GM20000 (cell line): ENCODE measurements around the gene SPOCD1.
"Not testable (repeated sequence)": the region's sequence is repeated elsewhere in the genome, so short reads cannot be mapped to it uniquely, and the experiment has no call there.

ENCODE experiments used
- DNase-seq: peaks from one replicate; pipeline ENCODE4 v3.0.0; 2012; ENCODE audit warnings: low spot score
- CTCF ChIP-seq: IDR thresholded peaks from 2 replicates; pipeline ENCODE4 v1.5.1; 2012; ENCODE audit warnings: mild to moderate bottlenecking, control low read depth; ENCODE audit errors: extremely low read depth, missing control alignments

SPOCD1 gene

GRCh38 chr1:31828926-31829690 lies 13.3 kb upstream of the SPOCD1 start:
- no peak for TF ChIP-seq CTCF

GRCh38 chr1:31828341-31828740 lies 12.5 kb upstream of the SPOCD1 start:
- no peak for DNase-seq
- TF ChIP-seq CTCF: no peak

More at GRCh38 chr1:31828926-31829690, 13.3 kb upstream of the SPOCD1 start:
- DNase-seq: no peak

GRCh38 chr1:31823780-31824179 lies 8.0 kb upstream of the SPOCD1 start:
- DNase-seq: no peak
- TF ChIP-seq CTCF: no peak

- DNase-seq: no peak
These were observed 6.9 kb upstream of the SPOCD1 start for GRCh38 chr1:31822766-31823165.

GRCh38 chr1:31820196-31820595 lies 4.4 kb upstream of the SPOCD1 start:
- not testable (repeated sequence) for DNase-seq

More at GRCh38 chr1:31822766-31823165, 6.9 kb upstream of the SPOCD1 start:
- TF ChIP-seq CTCF: no peak

GRCh38 chr1:31818206-31818605 lies 2.4 kb upstream of the SPOCD1 start:
- DNase-seq: no peak
- TF ChIP-seq CTCF: no peak

GRCh38 chr1:31816947-31817346 lies 1.1 kb upstream of the SPOCD1 start:
- not testable (repeated sequence) for DNase-seq

GRCh38 chr1:31816501-31816900 lies 679 bp upstream of the SPOCD1 start:
- not testable (repeated sequence) for DNase-seq

GRCh38 chr1:31815307-31815645 lies 546 bp downstream of the SPOCD1 start:
- no peak for TF ChIP-seq CTCF

More at GRCh38 chr1:31815307-31815645, 546 bp downstream of the SPOCD1 start:
- no peak for DNase-seq
